Suppressor macrophage (primary cell): ENCODE results near the gene SLC25A48.

Experiments used
- DNase-seq, 4 experiments: peaks; one replicate each; pipeline ENCODE4 v3.0.0-alpha.2; 2020 to 2022

SLC25A48 gene

GRCh38 chr5:135859641-135860040 is 25.2 kb downstream of the SLC25A48 start:
- peak; percentile 20 to 66 (median 40) for DNase-seq

- peak; percentile 38 to 87 (median 64) for DNase-seq
Observed at GRCh38 chr5:135861641-135862040, 27.2 kb downstream of the SLC25A48 start.

- peak in 1 of 4 experiments; percentile 6 for DNase-seq
Observed at GRCh38 chr5:135862086-135862485, 27.6 kb downstream of the SLC25A48 start.

- DNase-seq, result no peak
Observed at GRCh38 chr5:135862744-135863143, 28.3 kb downstream of the SLC25A48 start.

GRCh38 chr5:135864503-135865435 is 30.3 kb downstream of the SLC25A48 start:
- DNase-seq, result peak; percentile 39 to 71 (median 64)

- peak in 3 of 4 experiments; percentile 10 to 21 (median 16) for DNase-seq
Observed at GRCh38 chr5:135866016-135866415, 31.6 kb downstream of the SLC25A48 start.

GRCh38 chr5:135867599-135867998 is 33.1 kb downstream of the SLC25A48 start:
- DNase-seq, result no peak

- DNase-seq, result no peak
Observed at GRCh38 chr5:135868681-135869080, 34.2 kb downstream of the SLC25A48 start.

GRCh38 chr5:135869276-135869675 is 34.8 kb downstream of the SLC25A48 start:
- no peak for DNase-seq

- DNase-seq, result no peak
Observed at GRCh38 chr5:135869935-135870334, 35.5 kb downstream of the SLC25A48 start.

GRCh38 chr5:135871268-135871915 is 36.9 kb downstream of the SLC25A48 start:
- DNase-seq, result no peak

- DNase-seq, result no peak
Observed at GRCh38 chr5:135873831-135874230, 39.4 kb downstream of the SLC25A48 start.

- DNase-seq, result peak in 1 of 4 experiments; percentile 20
Observed at GRCh38 chr5:135874461-135874860, 40.0 kb downstream of the SLC25A48 start.

GRCh38 chr5:135875567-135875966 is 41.1 kb downstream of the SLC25A48 start:
- no peak for DNase-seq

- peak; percentile 29 to 84 (median 63) for DNase-seq
Observed at GRCh38 chr5:135876146-135876545, 41.7 kb downstream of the SLC25A48 start.

GRCh38 chr5:135877570-135878155 is 43.2 kb downstream of the SLC25A48 start:
- no peak for DNase-seq

- no peak for DNase-seq
Observed at GRCh38 chr5:135878156-135878620, 43.7 kb downstream of the SLC25A48 start.

- DNase-seq, result no peak
Observed at GRCh38 chr5:135879591-135879990, 45.1 kb downstream of the SLC25A48 start.

GRCh38 chr5:135880278-135880677 is 45.8 kb downstream of the SLC25A48 start:
- DNase-seq, result peak in 1 of 4 experiments; percentile 34

- no peak for DNase-seq
Observed at GRCh38 chr5:135880801-135881200, 46.3 kb downstream of the SLC25A48 start.

- no peak for DNase-seq
Observed at GRCh38 chr5:135881244-135881643, 46.8 kb downstream of the SLC25A48 start.

GRCh38 chr5:135881819-135882218 is 47.4 kb downstream of the SLC25A48 start:
- no peak for DNase-seq

GRCh38 chr5:135883026-135883425 is 48.6 kb downstream of the SLC25A48 start:
- no peak for DNase-seq
